Retinal pigment epithelial cell (primary cell): Measurements from ENCODE around the gene OGDH.
A peak's percentile ranks its signal among the peaks of the same experiment; 100 is the strongest.

Experiments used
- DNase-seq: peaks from one replicate; pipeline ENCODE4 v3.0.0-alpha.2; 2010; ENCODE audit warnings: low read depth
- H3K4me3 ChIP-seq: 2 replicates; pipeline ENCODE4 v1.5.1; 2011; ENCODE audit warnings: mild to moderate bottlenecking, low read length, control low read depth, moderate library complexity
- CTCF ChIP-seq: conservative IDR thresholded peaks from 2 replicates; pipeline ENCODE4 v1.5.1; 2011; ENCODE audit warnings: low read depth, low read length, control low read depth, inconsistent platforms

OGDH gene

GRCh38 chr7:44569959-44570358 is 36.5 kb upstream of the OGDH start:
- no peak for DNase-seq
- TF ChIP-seq CTCF, result no peak
- no peak overlapping the region for H3K4me3 ChIP-seq

GRCh38 chr7:44572771-44573170 is 33.7 kb upstream of the OGDH start:
- peak overlapping the region; percentile 91 for H3K4me3 ChIP-seq

GRCh38 chr7:44573464-44574286 is 32.8 kb upstream of the OGDH start, which contains the start of gene DDX56:
Gene DDX56, minus strand, starts transcription at chr7:44573908. Its CDS starts 13 bp downstream, at chr7:44573895.
- peak within 1 kb of the TSS; percentile 91 for H3K4me3 ChIP-seq
- peak; percentile 71 for DNase-seq
- no peak for TF ChIP-seq CTCF

More at GRCh38 chr7:44572771-44573170, 33.7 kb upstream of the OGDH start:
- DNase-seq, result no peak
- no peak for TF ChIP-seq CTCF

GRCh38 chr7:44574287-44574872 is 32.0 kb upstream of the OGDH start:
- no peak for TF ChIP-seq CTCF
- DNase-seq, result no peak
- H3K4me3 ChIP-seq, result peak overlapping the region; percentile 91

GRCh38 chr7:44575054-44575453 is 31.4 kb upstream of the OGDH start:
- no peak for TF ChIP-seq CTCF
- no peak for DNase-seq
- H3K4me3 ChIP-seq, result no peak overlapping the region

GRCh38 chr7:44576228-44576627 is 30.2 kb upstream of the OGDH start:
- TF ChIP-seq CTCF, result no peak
- H3K4me3 ChIP-seq, result no peak overlapping the region
- no peak for DNase-seq
